Measurements from ENCODE around the gene OR6P1. TPM values are rescaled to one million over a fixed set of nuclear protein-coding genes. Genes with fewer than 3 reads are reported as not detected.

Gene OR6P1
- total RNA-seq, 3 donors from 2014 or later (not counting 1 experiment from before 2014, with no cell fraction given) = not detected

DNA sequence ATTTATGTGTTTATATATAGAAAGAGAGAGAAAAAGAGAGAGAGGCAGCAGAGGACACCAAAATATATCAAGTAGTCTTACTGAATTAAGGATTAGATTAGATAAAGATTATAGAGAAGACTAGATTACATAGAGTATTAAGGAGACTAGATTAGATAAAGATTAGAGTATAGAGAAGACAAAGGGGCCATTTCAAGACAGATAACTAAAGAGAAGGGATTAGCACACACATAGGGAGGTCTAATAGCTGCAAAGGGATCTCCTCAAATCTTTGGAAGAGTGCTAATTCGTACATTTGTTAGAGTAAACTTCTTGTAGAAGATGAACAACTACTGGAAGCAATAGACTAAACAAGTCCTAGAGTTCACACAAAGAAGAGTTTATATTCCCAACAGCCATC lies 50.4 kb downstream of the OR6P1 start:
- no peak overlapping the region for H3K27ac Mint-ChIP-seq
- Histone ChIP-seq H3K4me1 (ENCODE audit: control insufficient read depth, insufficient read depth, low read length) (no peaks in the 10 kb centered on the region), H3K9me3 (ENCODE audit: control insufficient read depth, insufficient read depth, low read length) (no peaks in the 10 kb centered on the region), H3K27ac (ENCODE audit: low read length) (no peak overlapping the region), H3K4me3 (ENCODE audit: low read length) (no peak overlapping the region), H3K36me3 (ENCODE audit: control insufficient read depth, insufficient read depth, low read length) (no peaks in the 10 kb centered on the region), H3K27me3 (ENCODE audit: control insufficient read depth, insufficient read depth, low read length) (peaks cover 15% of the 10 kb centered on the region)
- intact Hi-C loops (cut with micrococcal nuclease) = no loop called here
- TF ChIP-seq, protein P1, sequence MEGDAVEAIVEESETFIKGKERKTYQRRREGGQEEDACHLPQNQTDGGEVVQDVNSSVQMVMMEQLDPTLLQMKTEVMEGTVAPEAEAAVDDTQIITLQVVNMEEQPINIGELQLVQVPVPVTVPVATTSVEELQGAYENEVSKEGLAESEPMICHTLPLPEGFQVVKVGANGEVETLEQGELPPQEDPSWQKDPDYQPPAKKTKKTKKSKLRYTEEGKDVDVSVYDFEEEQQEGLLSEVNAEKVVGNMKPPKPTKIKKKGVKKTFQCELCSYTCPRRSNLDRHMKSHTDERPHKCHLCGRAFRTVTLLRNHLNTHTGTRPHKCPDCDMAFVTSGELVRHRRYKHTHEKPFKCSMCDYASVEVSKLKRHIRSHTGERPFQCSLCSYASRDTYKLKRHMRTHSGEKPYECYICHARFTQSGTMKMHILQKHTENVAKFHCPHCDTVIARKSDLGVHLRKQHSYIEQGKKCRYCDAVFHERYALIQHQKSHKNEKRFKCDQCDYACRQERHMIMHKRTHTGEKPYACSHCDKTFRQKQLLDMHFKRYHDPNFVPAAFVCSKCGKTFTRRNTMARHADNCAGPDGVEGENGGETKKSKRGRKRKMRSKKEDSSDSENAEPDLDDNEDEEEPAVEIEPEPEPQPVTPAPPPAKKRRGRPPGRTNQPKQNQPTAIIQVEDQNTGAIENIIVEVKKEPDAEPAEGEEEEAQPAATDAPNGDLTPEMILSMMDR (IDR thresholded peaks at IDR 0.05) = no peak
- H3K4me1 Mint-ChIP-seq = no peaks in the 10 kb centered on the region
- no peaks in the 10 kb centered on the region for H3K9me3 Mint-ChIP-seq
- H3K27me3 Mint-ChIP-seq (ENCODE audit: low read depth in 2 of 2) = peaks cover 25 to 71% of the 10 kb centered on the region in 2 donors
- WGBS (ENCODE audit: insufficient coverage) = no CpG with 5 or more reads among the region's 1 CpG
- no peak for DNase-seq
- no peaks in the 10 kb centered on the region for H3K36me3 Mint-ChIP-seq
- no peak for ATAC-seq
- no peak overlapping the region for H3K4me3 Mint-ChIP-seq

DNA sequence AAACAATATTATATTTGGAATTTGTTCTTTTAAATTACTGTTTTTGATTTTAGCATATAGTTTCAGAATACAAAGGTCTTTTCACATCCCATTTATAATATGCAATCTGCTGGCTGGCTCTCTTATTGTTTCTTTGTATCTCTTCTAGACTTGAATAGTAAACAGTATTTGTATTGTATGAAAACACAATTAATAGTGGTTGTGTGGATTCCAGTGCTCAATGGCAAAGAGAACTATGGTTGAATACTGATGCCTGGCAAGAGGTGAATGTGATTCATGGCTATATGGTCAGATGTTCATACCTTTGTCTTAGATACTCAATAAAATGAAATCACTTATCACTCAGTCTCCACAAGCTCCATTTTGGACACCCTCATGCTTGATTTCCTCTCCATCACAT lies 53.4 kb downstream of the OR6P1 start:
- no peak overlapping the region for H3K4me3 ChIP-seq (ENCODE audit: low read length)
- Mint-ChIP-seq H3K27me3 (ENCODE audit: low read depth in 2 of 2) (peaks cover 17 to 66% of the 10 kb centered on the region in 2 donors), H3K27ac (no peak overlapping the region), H3K9me3 (no peaks in the 10 kb centered on the region), H3K4me3 (no peak overlapping the region), H3K4me1 (no peaks in the 10 kb centered on the region), H3K36me3 (no peaks in the 10 kb centered on the region)
- intact Hi-C loops (cut with micrococcal nuclease) = no loop called here
- peaks cover 11% of the 10 kb centered on the region for H3K27me3 ChIP-seq (ENCODE audit: control insufficient read depth, insufficient read depth, low read length)
- no peaks in the 10 kb centered on the region for H3K36me3 ChIP-seq (ENCODE audit: control insufficient read depth, insufficient read depth, low read length)
- no peaks in the 10 kb centered on the region for H3K9me3 ChIP-seq (ENCODE audit: control insufficient read depth, insufficient read depth, low read length)
- H3K4me1 ChIP-seq (ENCODE audit: control insufficient read depth, insufficient read depth, low read length) = no peaks in the 10 kb centered on the region
- H3K27ac ChIP-seq (ENCODE audit: low read length) = no peak overlapping the region
- ATAC-seq = no peak
- no peak for DNase-seq
- TF ChIP-seq, protein P1 (IDR thresholded peaks at IDR 0.05) = no peak

Other genes with a start within 250 kb of the OR6P1 start
- not detected for gene CD1B, start 239.0 kb downstream of the OR6P1 start, total RNA-seq
- gene CD1E, start 216.7 kb downstream of the OR6P1 start, total RNA-seq = under 1 TPM in 1 of 3 donors, not detected in 2; 0.73 TPM
- gene OR10T2, start 171.1 kb downstream of the OR6P1 start, total RNA-seq = not detected
- not detected for gene OR10K2, start 144.3 kb downstream of the OR6P1 start, total RNA-seq
- not detected for gene OR10K1, start 108.7 kb downstream of the OR6P1 start, total RNA-seq
- not detected for gene OR10R2, start 98.4 kb downstream of the OR6P1 start, total RNA-seq
- not detected for gene OR6Y1, start 16.2 kb downstream of the OR6P1 start, total RNA-seq
- not detected for gene OR10X1, start 9.3 kb upstream of the OR6P1 start, total RNA-seq
- not detected for gene OR10Z1, start 34.7 kb upstream of the OR6P1 start, total RNA-seq
- gene SPTA1, start 116.1 kb upstream of the OR6P1 start, total RNA-seq = under 1 TPM in 1 of 3 donors, not detected in 2; 0.30 TPM
- not detected for gene OR6K2, start 130.1 kb upstream of the OR6P1 start, total RNA-seq
- 1 to 10 TPM in 1 of 3 donors, not detected in 2; 1.7 TPM for gene OR6K3, start 150.1 kb upstream of the OR6P1 start, total RNA-seq
- gene OR6K6, start 184.1 kb upstream of the OR6P1 start, total RNA-seq = not detected
- 1 to 10 TPM in 1 of 3 donors, not detected in 2; 4.0 TPM for gene OR6N1, start 201.6 kb upstream of the OR6P1 start, total RNA-seq
- gene OR6N2, start 210.6 kb upstream of the OR6P1 start, total RNA-seq = under 1 TPM in 1 of 3 donors, not detected in 2; 0.95 TPM

All from natural killer cell (primary cell).